ENCODE data around the gene SLC1A4.

GRCh38 chr2:65050931-65051330, 61.7 kb downstream of the SLC1A4 start:
- TF ChIP-seq ZNF24 (tag by site-specific recombination; IDR thresholded peaks at IDR 0.05) (no peak), ZNF121 (tag by site-specific recombination; IDR thresholded peaks at IDR 0.05) (no peak), CTCF (tag by site-specific recombination; IDR thresholded peaks at IDR 0.05) (no peak), ZNF548 (tag by site-specific recombination; IDR thresholded peaks at IDR 0.05) (no peak), ZNF768 (tag by site-specific recombination; IDR thresholded peaks at IDR 0.05) (no peak), YY1 (tag by site-specific recombination; IDR thresholded peaks at IDR 0.05) (no peak), ZBTB21 (tag by site-specific recombination; IDR thresholded peaks at IDR 0.05) (no peak)

Data from HEK293 (cell line).